Fibroblast of upper back skin (primary cell): ENCODE results near the gene FAR1.
A peak's percentile ranks its signal among the peaks of the same experiment; 100 is the strongest.
"Not testable (repeated sequence)": the region's sequence is repeated elsewhere in the genome, so short reads cannot be mapped to it uniquely, and the experiment has no call there.

Source experiments
- DNase-seq: peaks from one replicate; pipeline ENCODE4 v3.0.0-alpha.2; 2013

The FAR1 gene

GRCh38 chr11:13720940-13721339 lies 52.5 kb downstream of the FAR1 start:
- no peak for DNase-seq

DNA sequence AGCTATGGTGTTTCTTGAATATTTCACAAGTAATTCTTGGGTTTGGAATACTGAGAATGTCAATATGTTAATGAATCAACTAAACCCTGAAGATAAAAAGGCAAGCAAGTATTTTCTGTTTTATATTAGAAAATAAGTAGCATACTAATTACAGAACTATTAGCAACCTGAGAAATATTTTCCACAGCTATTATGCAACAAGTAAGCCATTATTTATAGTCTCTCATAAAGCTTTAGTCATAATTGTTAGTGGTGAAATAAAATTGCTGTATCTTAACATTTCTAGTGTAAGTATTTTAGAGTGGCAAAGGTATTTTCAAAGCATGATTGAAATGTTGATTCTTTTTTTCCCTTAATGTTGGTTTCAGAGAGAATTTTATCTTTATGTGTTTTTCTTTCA lies 53.3 kb downstream of the FAR1 start:
- no peak for DNase-seq

GRCh38 chr11:13726456-13726855 lies 58.0 kb downstream of the FAR1 start:
- DNase-seq: no peak

DNA sequence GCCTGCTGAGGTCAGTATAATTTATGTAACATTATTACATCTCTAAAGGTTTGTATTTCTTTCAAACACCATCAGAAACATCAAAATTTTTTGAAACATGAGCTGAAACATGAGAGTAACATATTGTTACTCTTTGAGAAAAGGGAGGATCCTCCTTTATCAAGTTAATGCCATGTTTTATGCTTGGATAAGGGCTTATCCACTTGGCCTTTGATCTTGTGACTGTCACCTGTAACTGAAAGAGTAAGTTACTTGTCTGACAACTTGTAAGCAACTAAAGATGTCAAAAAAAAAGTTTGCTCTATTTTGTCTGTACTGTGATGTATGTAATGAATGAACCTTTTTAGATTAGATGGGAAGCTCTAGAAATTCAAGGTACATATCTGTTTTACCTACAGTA lies 59.6 kb downstream of the FAR1 start:
- no peak for DNase-seq

- DNase-seq: no peak
Measured at GRCh38 chr11:13734530-13734929, 66.1 kb downstream of the FAR1 start.

DNA sequence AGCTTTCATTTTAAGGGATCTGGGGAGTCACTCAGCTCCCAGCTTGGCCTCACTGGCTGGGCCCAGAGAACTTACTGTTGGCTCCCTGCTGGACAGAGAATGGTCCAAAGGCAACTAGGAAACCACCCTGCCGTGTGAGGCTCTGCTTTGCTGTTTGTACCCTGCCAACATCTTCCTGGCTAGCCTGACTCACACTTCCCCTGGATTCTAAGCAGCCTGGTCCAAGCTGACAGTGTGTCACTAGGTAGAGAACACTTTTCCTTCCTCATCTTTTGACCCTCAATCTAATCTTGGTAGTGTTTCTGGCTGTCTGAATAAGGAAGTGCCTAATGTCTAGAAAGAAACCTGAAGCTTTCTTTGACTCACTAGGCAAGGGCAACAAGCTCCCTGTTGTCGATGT lies 76.7 kb downstream of the FAR1 start:
- no peak for DNase-seq

- not testable (repeated sequence) for DNase-seq
Measured at GRCh38 chr11:13753316-13753715, 84.8 kb downstream of the FAR1 start.

DNA sequence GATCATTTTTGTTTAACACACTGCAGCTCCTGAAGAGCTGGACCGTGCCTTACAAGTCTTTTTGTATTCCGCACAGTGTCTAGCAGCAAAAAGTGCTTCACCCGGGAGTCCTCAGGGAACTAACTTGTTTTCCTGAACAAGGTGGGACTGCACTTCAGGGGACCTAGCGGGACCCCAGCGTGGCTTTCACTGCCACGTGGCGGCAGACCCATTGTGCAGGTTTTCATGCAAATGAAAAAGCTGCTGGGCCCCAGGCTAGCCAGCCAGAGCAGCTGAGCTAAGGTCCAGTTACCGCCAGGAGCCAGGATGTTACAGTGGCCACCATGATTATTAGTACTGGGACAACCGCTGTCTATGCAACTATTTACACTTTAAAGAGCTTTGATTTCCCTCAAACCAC lies 90.6 kb downstream of the FAR1 start:
- no peak for DNase-seq

DNA sequence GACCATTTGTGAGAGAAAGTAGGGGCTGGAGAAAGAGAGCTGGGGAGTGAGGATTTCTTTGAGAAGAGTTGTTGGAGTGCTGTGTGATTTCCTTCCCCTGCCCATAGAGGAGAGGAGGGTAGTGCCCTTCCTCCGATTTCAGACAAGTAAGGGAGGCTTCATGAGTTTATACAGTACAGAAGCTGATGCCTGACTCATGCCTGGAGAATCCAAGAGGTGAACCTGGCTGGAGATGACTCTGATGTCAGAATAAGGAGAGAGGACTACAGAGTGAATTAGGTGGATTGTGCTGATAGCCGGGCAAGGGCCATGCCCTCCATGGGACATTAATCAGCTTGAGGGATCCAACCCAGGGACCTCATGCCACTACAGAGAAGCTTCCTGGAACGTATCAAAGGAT lies 91.6 kb downstream of the FAR1 start:
- peak; percentile 40 for DNase-seq

- peak; percentile 70 for DNase-seq
Measured at GRCh38 chr11:13761250-13761649, 92.8 kb downstream of the FAR1 start.

- DNase-seq: peak; percentile 76
Measured at GRCh38 chr11:13761716-13762115, 93.2 kb downstream of the FAR1 start.

DNA sequence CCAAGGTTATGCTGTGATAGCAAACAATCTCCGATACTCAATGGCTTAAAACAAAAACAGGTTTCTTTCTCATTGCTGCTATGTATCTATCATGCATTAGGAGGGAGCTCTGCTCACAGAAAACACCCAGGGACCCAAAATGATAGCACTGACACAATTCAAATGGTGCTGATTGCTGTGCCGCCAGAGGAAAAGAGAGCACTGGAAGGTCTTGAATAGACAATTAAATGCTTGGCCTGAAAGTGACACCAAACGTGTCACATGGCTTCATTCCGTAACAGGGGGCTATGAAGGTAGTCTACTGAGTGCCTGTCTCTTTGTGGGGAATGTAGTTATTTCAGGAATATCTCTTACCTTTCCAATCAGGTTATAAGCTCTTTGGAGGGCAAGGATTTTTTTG lies 94.2 kb downstream of the FAR1 start:
- no peak for DNase-seq

GRCh38 chr11:13763341-13763740 lies 94.9 kb downstream of the FAR1 start:
- no peak for DNase-seq

GRCh38 chr11:13765886-13766285 lies 97.4 kb downstream of the FAR1 start:
- no peak for DNase-seq

DNA sequence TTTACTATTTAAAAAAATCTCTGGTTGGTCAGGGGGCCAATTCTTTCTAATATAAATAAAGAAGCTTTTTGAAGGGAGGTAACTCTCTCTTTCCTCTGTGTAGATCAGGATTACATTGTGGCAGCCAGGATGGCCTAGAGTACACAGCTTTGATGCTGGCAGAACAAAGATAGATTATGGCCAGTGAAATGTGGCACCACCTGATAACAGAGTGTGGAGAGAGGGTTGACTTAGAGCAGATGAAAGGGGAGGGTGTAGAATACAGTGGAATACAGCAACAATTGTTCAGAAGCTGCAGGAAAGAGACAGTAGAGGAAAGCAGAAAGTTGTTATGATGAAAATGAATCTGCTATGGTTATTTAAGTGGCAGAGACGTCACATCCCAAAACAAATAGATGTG lies 99.0 kb downstream of the FAR1 start:
- no peak for DNase-seq

DNA sequence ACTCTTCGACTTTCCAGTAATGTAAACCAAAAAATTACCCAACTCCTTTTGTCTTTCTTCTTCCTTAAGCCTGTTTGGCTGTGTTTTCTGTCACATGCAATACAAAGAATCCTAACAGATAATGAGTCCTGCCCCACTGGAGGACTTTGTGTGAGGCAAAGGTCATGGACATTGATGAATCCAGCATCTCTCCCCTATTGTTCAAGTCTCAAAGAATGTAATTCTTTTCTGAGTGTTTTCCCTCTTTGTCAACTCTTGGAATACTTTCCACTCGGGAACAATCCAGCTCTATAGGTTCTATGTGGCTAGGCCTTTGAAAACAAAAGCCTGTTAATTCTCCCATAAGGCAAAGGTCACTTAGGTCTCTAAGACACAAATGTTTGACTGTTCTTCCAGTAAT lies 100.7 kb downstream of the FAR1 start:
- DNase-seq: no peak

- DNase-seq: no peak
Measured at GRCh38 chr11:13771151-13771550, 102.7 kb downstream of the FAR1 start.

GRCh38 chr11:13772223-13773046 lies 104.0 kb downstream of the FAR1 start:
- DNase-seq: peak; percentile 55

- DNase-seq: no peak
Measured at GRCh38 chr11:13775471-13775870, 107.0 kb downstream of the FAR1 start.

GRCh38 chr11:13776134-13776815 lies 107.8 kb downstream of the FAR1 start:
- DNase-seq: no peak

DNA sequence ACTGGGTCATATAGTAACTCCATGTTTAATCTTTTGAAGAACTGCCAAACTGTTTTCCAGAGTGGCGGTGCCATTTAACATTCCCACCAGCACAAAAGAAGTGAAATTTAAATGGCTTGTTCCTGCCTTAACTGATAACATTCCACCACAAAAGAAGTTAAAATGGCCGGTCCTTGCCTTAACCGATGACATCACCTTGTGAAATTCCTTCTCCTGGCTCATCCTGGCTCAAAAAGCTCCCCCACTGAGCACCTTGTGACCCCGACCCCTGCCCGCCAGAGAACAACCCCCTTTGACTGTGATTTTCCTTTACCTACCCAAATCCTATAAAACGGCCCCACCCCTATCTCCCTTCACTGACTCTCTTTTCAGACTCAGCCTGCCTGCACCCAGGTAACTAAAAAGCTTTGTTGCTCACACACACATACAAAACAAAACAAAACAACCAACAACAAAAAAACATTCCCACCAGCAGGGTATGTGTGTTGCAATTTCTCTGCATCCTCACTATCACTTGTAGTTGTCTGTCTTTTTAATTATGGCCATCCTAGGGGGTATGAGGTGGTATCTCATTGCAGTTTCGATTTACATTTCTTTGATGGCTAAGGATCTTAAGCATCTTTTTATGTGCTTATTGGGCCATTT lies 109.0 kb downstream of the FAR1 start:
- no peak for DNase-seq

DNA sequence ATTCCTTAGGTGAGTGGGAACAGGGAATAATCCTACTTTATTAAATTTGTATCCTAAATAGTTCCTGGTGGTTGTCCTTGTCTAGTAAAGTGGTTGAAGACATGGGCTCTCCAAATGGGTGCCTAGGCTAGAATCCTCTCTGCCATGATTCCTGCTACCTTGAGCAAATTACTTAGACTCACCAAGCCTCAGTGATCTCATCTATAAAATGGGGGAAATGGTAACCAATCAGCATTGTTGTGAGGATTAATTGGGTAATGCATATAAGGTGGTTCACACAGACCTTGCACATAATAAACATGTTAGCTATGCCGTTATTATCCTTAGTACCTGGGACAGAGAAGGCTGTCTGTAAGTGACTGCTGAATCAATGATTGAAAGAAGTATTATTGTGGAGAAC lies 109.9 kb downstream of the FAR1 start:
- DNase-seq: no peak

DNA sequence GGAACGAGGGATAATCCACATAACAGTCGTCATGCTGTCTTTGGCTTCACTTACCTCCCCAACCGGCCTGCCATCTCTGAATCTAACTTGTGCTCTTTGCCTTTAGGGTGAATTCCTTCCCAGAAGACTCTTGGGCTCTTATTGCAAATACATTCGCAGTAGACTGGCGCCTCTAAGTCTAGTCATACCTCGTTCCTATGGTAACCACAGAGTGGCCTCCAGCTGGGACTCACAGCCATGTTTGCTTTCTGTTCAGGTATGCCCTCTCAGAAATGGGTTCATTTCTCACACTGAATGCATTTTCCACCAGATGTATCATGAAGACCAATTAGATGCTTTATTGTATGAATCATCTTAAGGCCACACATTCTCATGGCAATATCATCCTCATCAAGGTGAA lies 112.7 kb downstream of the FAR1 start:
- no peak for DNase-seq
